ENCODE measurements around the gene ARHGAP42.

Gene ARHGAP42

GRCh38 chr11:100978442-100978841 is 291.4 kb downstream of the ARHGAP42 start:
- H3K27ac ChIP-seq = no peak overlapping the region
- H3K9ac ChIP-seq (ENCODE audit: insufficient read length) = no peak overlapping the region
- no peaks in the 10 kb centered on the region for H3K9me3 ChIP-seq (ENCODE audit: low read depth, low read length)
- DNase-seq (ENCODE audit: low read depth, low spot score) = no peak
- no peak overlapping the region for H3K4me3 ChIP-seq
- TF ChIP-seq EZH2 (IDR thresholded peaks at IDR 0.05) (no peak), POLR2AphosphoS5 (IDR thresholded peaks at IDR 0.05; ENCODE audit: borderline replicate concordance, low read depth, low read length) (no peak), FOXP2 (optimal IDR thresholded peaks at IDR 0.05; ENCODE audit: control extremely low read depth, extremely low read length, insufficient read depth) (no peak)
- H3K36me3 ChIP-seq (ENCODE audit: insufficient read depth, low read length) = no peaks in the 10 kb centered on the region

- Histone ChIP-seq H3K36me3 (ENCODE audit: insufficient read depth, low read length) (no peaks in the 10 kb centered on the region), H3K9ac (ENCODE audit: insufficient read length) (no peak overlapping the region), H3K9me3 (ENCODE audit: low read depth, low read length) (no peaks in the 10 kb centered on the region), H3K27ac (no peak overlapping the region), H3K4me3 (no peak overlapping the region)
- no peak for TF ChIP-seq FOXP2 (optimal IDR thresholded peaks at IDR 0.05; ENCODE audit: control extremely low read depth, extremely low read length, insufficient read depth)
- TF ChIP-seq EZH2 (IDR thresholded peaks at IDR 0.05) = no peak
- no peak for TF ChIP-seq POLR2AphosphoS5 (IDR thresholded peaks at IDR 0.05; ENCODE audit: borderline replicate concordance, low read depth, low read length)
- DNase-seq (ENCODE audit: low read depth, low spot score) = no peak
Observed at GRCh38 chr11:100978939-100979338, 291.9 kb downstream of the ARHGAP42 start.

GRCh38 chr11:100980156-100980555 is 293.1 kb downstream of the ARHGAP42 start:
- Histone ChIP-seq H3K4me3 (no peak overlapping the region), H3K27ac (no peak overlapping the region), H3K9me3 (ENCODE audit: low read depth, low read length) (no peaks in the 10 kb centered on the region), H3K9ac (ENCODE audit: insufficient read length) (no peak overlapping the region), H3K36me3 (ENCODE audit: insufficient read depth, low read length) (no peaks in the 10 kb centered on the region)
- no peak for DNase-seq (ENCODE audit: low read depth, low spot score)
- TF ChIP-seq FOXP2 (optimal IDR thresholded peaks at IDR 0.05; ENCODE audit: control extremely low read depth, extremely low read length, insufficient read depth) = no peak
- TF ChIP-seq EZH2 (IDR thresholded peaks at IDR 0.05) = no peak
- no peak for TF ChIP-seq POLR2AphosphoS5 (IDR thresholded peaks at IDR 0.05; ENCODE audit: borderline replicate concordance, low read depth, low read length)

- no peaks in the 10 kb centered on the region for H3K36me3 ChIP-seq (ENCODE audit: insufficient read depth, low read length)
- no peak overlapping the region for H3K4me3 ChIP-seq
- TF ChIP-seq EZH2 (IDR thresholded peaks at IDR 0.05) (no peak), POLR2AphosphoS5 (IDR thresholded peaks at IDR 0.05; ENCODE audit: borderline replicate concordance, low read depth, low read length) (no peak), FOXP2 (optimal IDR thresholded peaks at IDR 0.05; ENCODE audit: control extremely low read depth, extremely low read length, insufficient read depth) (no peak)
- no peaks in the 10 kb centered on the region for H3K9me3 ChIP-seq (ENCODE audit: low read depth, low read length)
- no peak overlapping the region for H3K9ac ChIP-seq (ENCODE audit: insufficient read length)
- H3K27ac ChIP-seq = no peak overlapping the region
- no peak for DNase-seq (ENCODE audit: low read depth, low spot score)
Observed at GRCh38 chr11:100981196-100981824, 294.2 kb downstream of the ARHGAP42 start.

- Histone ChIP-seq H3K9me3 (ENCODE audit: low read depth, low read length) (no peaks in the 10 kb centered on the region), H3K4me3 (no peak overlapping the region), H3K9ac (ENCODE audit: insufficient read length) (no peak overlapping the region), H3K36me3 (ENCODE audit: insufficient read depth, low read length) (no peaks in the 10 kb centered on the region), H3K27ac (no peak overlapping the region)
- TF ChIP-seq POLR2AphosphoS5 (IDR thresholded peaks at IDR 0.05; ENCODE audit: borderline replicate concordance, low read depth, low read length) (no peak), EZH2 (IDR thresholded peaks at IDR 0.05) (no peak), FOXP2 (optimal IDR thresholded peaks at IDR 0.05; ENCODE audit: control extremely low read depth, extremely low read length, insufficient read depth) (no peak)
- no peak for DNase-seq (ENCODE audit: low read depth, low spot score)
Observed at GRCh38 chr11:100984668-100985067, 297.6 kb downstream of the ARHGAP42 start.

GRCh38 chr11:100990931-100991330 is 303.8 kb downstream of the ARHGAP42 start:
- no peak overlapping the region for H3K4me3 ChIP-seq
- no peak for TF ChIP-seq FOXP2 (optimal IDR thresholded peaks at IDR 0.05; ENCODE audit: control extremely low read depth, extremely low read length, insufficient read depth)
- no peak for TF ChIP-seq POLR2AphosphoS5 (IDR thresholded peaks at IDR 0.05; ENCODE audit: borderline replicate concordance, low read depth, low read length)
- no peak for TF ChIP-seq EZH2 (IDR thresholded peaks at IDR 0.05)
- no peak for DNase-seq (ENCODE audit: low read depth, low spot score)
- no peaks in the 10 kb centered on the region for H3K36me3 ChIP-seq (ENCODE audit: insufficient read depth, low read length)
- no peak overlapping the region for H3K9ac ChIP-seq (ENCODE audit: insufficient read length)
- no peaks in the 10 kb centered on the region for H3K9me3 ChIP-seq (ENCODE audit: low read depth, low read length)
- H3K27ac ChIP-seq = no peak overlapping the region

- no peaks in the 10 kb centered on the region for H3K9me3 ChIP-seq (ENCODE audit: low read depth, low read length)
- H3K9ac ChIP-seq (ENCODE audit: insufficient read length) = no peak overlapping the region
- H3K4me3 ChIP-seq = no peak overlapping the region
- H3K27ac ChIP-seq = no peak overlapping the region
- no peaks in the 10 kb centered on the region for H3K36me3 ChIP-seq (ENCODE audit: insufficient read depth, low read length)
- DNase-seq (ENCODE audit: low read depth, low spot score) = no peak
- TF ChIP-seq FOXP2 (optimal IDR thresholded peaks at IDR 0.05; ENCODE audit: control extremely low read depth, extremely low read length, insufficient read depth) (no peak), EZH2 (IDR thresholded peaks at IDR 0.05) (no peak), POLR2AphosphoS5 (IDR thresholded peaks at IDR 0.05; ENCODE audit: borderline replicate concordance, low read depth, low read length) (no peak)
Observed at GRCh38 chr11:100991541-100991940, 304.5 kb downstream of the ARHGAP42 start.

GRCh38 chr11:100994966-100995365 is 307.9 kb downstream of the ARHGAP42 start:
- Histone ChIP-seq H3K36me3 (ENCODE audit: insufficient read depth, low read length) (no peaks in the 10 kb centered on the region), H3K9ac (ENCODE audit: insufficient read length) (no peak overlapping the region), H3K27ac (no peak overlapping the region), H3K4me3 (no peak overlapping the region), H3K9me3 (ENCODE audit: low read depth, low read length) (no peaks in the 10 kb centered on the region)
- no peak for TF ChIP-seq POLR2AphosphoS5 (IDR thresholded peaks at IDR 0.05; ENCODE audit: borderline replicate concordance, low read depth, low read length)
- no peak for DNase-seq (ENCODE audit: low read depth, low spot score)

- no peak for TF ChIP-seq POLR2AphosphoS5 (IDR thresholded peaks at IDR 0.05; ENCODE audit: borderline replicate concordance, low read depth, low read length)
- no peak for TF ChIP-seq EZH2 (IDR thresholded peaks at IDR 0.05)
- TF ChIP-seq FOXP2 (optimal IDR thresholded peaks at IDR 0.05; ENCODE audit: control extremely low read depth, extremely low read length, insufficient read depth) = no peak
- DNase-seq (ENCODE audit: low read depth, low spot score) = no peak
- Histone ChIP-seq H3K9ac (ENCODE audit: insufficient read length) (no peak overlapping the region), H3K9me3 (ENCODE audit: low read depth, low read length) (no peaks in the 10 kb centered on the region), H3K27ac (no peak overlapping the region), H3K36me3 (ENCODE audit: insufficient read depth, low read length) (no peaks in the 10 kb centered on the region), H3K4me3 (no peak overlapping the region)
Observed at GRCh38 chr11:100999756-101000155, 312.7 kb downstream of the ARHGAP42 start.

All from SK-N-MC (cell line).